Heart left ventricle (tissue), 16 donors: ENCODE results near the gene P2RX3. TPM values are rescaled to one million over a fixed set of nuclear protein-coding genes. Genes with fewer than 3 reads are reported as not detected.

Experiments
- ATAC-seq, 4 donors: fragments of 200-7000 bp; cut with Tn5 transposase; one replicate each; pipeline ENCODE4 v1.9.1; 2020 to 2022; ENCODE audit warnings: moderate library complexity in 4 of 4, mild to moderate bottlenecking in 3 of 4, moderate number of reproducible peaks in 1 of 4
- DNase-seq, 5 donors: peaks; one replicate each; pipeline ENCODE4 v3.0.0-alpha.2; 2020
- H3K27ac ChIP-seq, 12 donors: fragments of 200-600 bp; sonication (generic) in 4 of 12; one replicate each; pipeline versions ENCODE4 v1.5.0 to v1.8.0; 2016 to 2022; ENCODE audit warnings: mild to moderate bottlenecking in 2 of 12
- H3K27me3 ChIP-seq, 9 donors: fragments of 200-600 bp; sonication (generic) in 2 of 9; one replicate each; pipeline versions ENCODE4 v1.5.1 to v1.8.0; 2016 to 2022; ENCODE audit warnings: mild to moderate bottlenecking in 3 of 9
- H3K36me3 ChIP-seq, 9 donors: fragments of 200-600 bp; sonication (generic) in 2 of 9; one replicate each; pipeline versions ENCODE4 v1.5.0 to v1.8.0; 2018 to 2022; ENCODE audit warnings: mild to moderate bottlenecking in 2 of 9
- H3K4me1 ChIP-seq, 12 donors: fragments of 200-600 bp; sonication (generic) in 4 of 12; one replicate each; pipeline versions ENCODE4 v1.5.0 to v1.8.0; 2016 to 2022; ENCODE audit warnings: mild to moderate bottlenecking in 3 of 12
- H3K4me3 ChIP-seq, 12 donors: fragments of 200-600 bp; sonication (generic) in 4 of 12; one replicate each; pipeline versions ENCODE4 v1.5.0 to v1.8.0; 2017 to 2022; ENCODE audit warnings: mild to moderate bottlenecking in 9 of 12, moderate library complexity in 4 of 12
- H3K9me3 ChIP-seq, 12 donors: fragments of 200-600 bp; sonication (generic) in 4 of 12; one replicate each; pipeline versions ENCODE4 v1.5.0 to v1.8.0; 2016 to 2022; ENCODE audit warnings: mild to moderate bottlenecking in 1 of 12
- CTCF ChIP-seq, 12 donors: fragments of 200-600 bp; sonication (generic) in 4 of 12; IDR thresholded peaks; one replicate each; pipeline versions ENCODE4 v1.5.0 to v1.8.0; 2018 to 2022; ENCODE audit warnings: antibody characterized with exemption in 12 of 12, mild to moderate bottlenecking in 5 of 12
- POLR2A ChIP-seq, 2 donors: fragments of 450-650 bp; IDR thresholded peaks; one replicate each; pipeline ENCODE4 v1.6.1; 2017; ENCODE audit warnings: antibody characterized with exemption in 2 of 2, mild to moderate bottlenecking in 2 of 2, moderate library complexity in 2 of 2
- WGBS, 4 donors: extraction: QIAGEN DNeasy Blood & Tissue Kit in 2 of 4; methylation state at CpG; one replicate each; pipeline versions ENCODE4 v1.1.5 to v1.1.7; 2013 to 2018; 5-methylcytosine and 5-hydroxymethylcytosine counted together
- intact Hi-C, 10 donors: fragments of 100-400 bp; cut with DNase I; formaldehyde crosslinking; loops; one replicate each; pipeline versions ENCODE4 v1.11.1 to v1.14.2; 2022
- polyA plus RNA-seq, 2 donors: library from polyadenylated mRNA; stranded (reverse); fragments of 200-250 nt; gene quantifications; one replicate each; pipeline ENCODE4 v1.2.3, GENCODE V29; 2013
- total RNA-seq, 9 donors: library from RNA; depleted of rRNA in 2 of 9; stranded (reverse); fragments of >200 nt in 2 of 9; fragmentation: NEBNext Ultra II Directional in 3 of 9; extraction: Animal tissue kit (Norgen Biotek cat#: 25700) in 3 of 9; gene quantifications; one replicate each; pipeline versions ENCODE4 v1.1.0 to v1.2.4, GENCODE V29; 2016 to 2023
- donor health status: ischemic (EF 13 %, LVEDD 7.1; RV severe dilation, severe dysfunction).
- donor health status: healthy with polysubstance abuse.
- donor health status: DM: no; HTN: yes; CAD: no.
- donor health status: DM: no; HTN: no; CAD: no.
- donor health status: ischemic (EF 25% LVEDD 6.9; RV normal size, moderate dysfunction).
- donor health status: ischemic (EF 25% LVEDD 5.7; RV mildly dilated, moderate dysfunction).
- donor health status: healthy.
- donor health status: DM: yes; HTN: yes; CAD: no.
- donor health status: ischemic (EF 35%, LVEDD 5.7; RV mildly dilated, moderate dysfunction).
- donor health status: nonischemic (EF 11% LVEDD 7.7; RV severe dilation, severe dysfunction).
- donor health status: DM: yes; HTN: yes; CAD: no.
- donor health status: PGD.
- donor health status: ischemic (EF 29% LVEDD 5.4; RV normal size, mild dysfunction).
- donor health status: nonischemic (EF 23%, LVEDD 6.1; RV moderate dilation, normal function).

Gene P2RX3
- total and polyA plus RNA-seq, 11 donors = 0.35 to 7.1 (median 1.3) TPM

- WGBS, 4 donors = 71 to 76% (median 74%) methylated on average over 5 of the region's 5 CpGs
- no peak for ATAC-seq
These were observed 48.2 kb downstream of the P2RX3 start for GRCh38 chr11:57386178-57386940.

GRCh38 chr11:57387289-57388030 lies 49.3 kb downstream of the P2RX3 start:
- DNase-seq = peak in 3 of 5 donors; percentile 35 to 59 (median 50)
- Histone ChIP-seq H3K4me3 (no peak overlapping the region), H3K36me3 (no peaks in the 10 kb centered on the region), H3K4me1 (peaks cover 0 to 2% (median 0%) of the 10 kb centered on the region in 12 donors), H3K27ac (peak overlapping the region in 4 of 12 donors; percentile 13 to 54 (median 42)), H3K27me3 (peaks cover 0 to 6% (median 0%) of the 10 kb centered on the region in 9 donors), H3K9me3 (no peaks in the 10 kb centered on the region)
- ATAC-seq = peak in 2 of 4 donors; percentile 49 to 79
- intact Hi-C loops = loop anchor here in 1 of 10 donors (10.0 kb wide), 1 partner anchor 57 kb away; no protein-coding TSS in a partner anchor
- TF ChIP-seq POLR2A (IDR thresholded peaks at IDR 0.05) (no peak), CTCF (IDR thresholded peaks at IDR 0.05) (peak in 8 of 12 donors; percentile 11 to 51 (median 38))
- 68 to 74% (median 71%) methylated on average over 16 of the region's 16 CpGs for WGBS, 4 donors

More at GRCh38 chr11:57386178-57386940, 48.2 kb downstream of the P2RX3 start:
- H3K27me3 ChIP-seq = peaks cover 0 to 6% (median 0%) of the 10 kb centered on the region in 9 donors
- intact Hi-C loops = loop anchor here in 1 of 10 donors (10.0 kb wide), 1 partner anchor 58 kb away; no protein-coding TSS in a partner anchor
- H3K4me1 ChIP-seq = peaks cover 0 to 2% (median 0%) of the 10 kb centered on the region in 12 donors
- TF ChIP-seq POLR2A (IDR thresholded peaks at IDR 0.05) (no peak), CTCF (IDR thresholded peaks at IDR 0.05) (no peak)
- H3K36me3 ChIP-seq = no peaks in the 10 kb centered on the region
- peak overlapping the region in 3 of 12 donors; percentile 30 to 54 (median 53) for H3K27ac ChIP-seq
- DNase-seq = peak in 2 of 5 donors; percentile 29 to 44
- H3K4me3 ChIP-seq = no peak overlapping the region
- no peaks in the 10 kb centered on the region for H3K9me3 ChIP-seq

GRCh38 chr11:57390535-57390934 lies 52.4 kb downstream of the P2RX3 start, which contains the start of gene PRG2:
TSS of gene PRG2 (minus strand) at chr11:57390650. CDS start at chr11:57389944, 706 bp downstream.
- Histone ChIP-seq H3K27me3 (peaks cover 0 to 6% (median 0%) of the 10 kb centered on the region in 9 donors), H3K4me1 (peaks cover 0 to 2% (median 0%) of the 10 kb centered on the region in 12 donors), H3K4me3 (no peak within 1 kb of the TSS), H3K36me3 (no peaks in the 10 kb centered on the region), H3K27ac (no peak within 1 kb of the TSS), H3K9me3 (no peaks in the 10 kb centered on the region)
- intact Hi-C loops = no loop called here
- TF ChIP-seq CTCF (IDR thresholded peaks at IDR 0.05) = no peak
- TF ChIP-seq POLR2A (IDR thresholded peaks at IDR 0.05) = no peak
- DNase-seq (no peak), ATAC-seq (no peak)
- WGBS, 4 donors = 54 to 72% (median 62%) methylated on average over 2 of the region's 2 CpGs

GRCh38 chr11:57391111-57391510 lies 53.0 kb downstream of the P2RX3 start:
- Histone ChIP-seq H3K9me3 (no peaks in the 10 kb centered on the region), H3K27ac (no peak overlapping the region), H3K27me3 (peaks cover 0 to 6% (median 0%) of the 10 kb centered on the region in 9 donors), H3K36me3 (no peaks in the 10 kb centered on the region), H3K4me3 (no peak overlapping the region), H3K4me1 (peaks cover 0 to 2% (median 0%) of the 10 kb centered on the region in 12 donors)
- ATAC-seq = no peak
- no peak for DNase-seq
- TF ChIP-seq POLR2A (IDR thresholded peaks at IDR 0.05) (no peak), CTCF (IDR thresholded peaks at IDR 0.05) (no peak)
- intact Hi-C loops = no loop called here
- 91 to 96% (median 93%) methylated on average over 3 of the region's 3 CpGs for WGBS, 4 donors
